OCI-LY3 (cell line): ENCODE results near the gene SLC25A29.

Source experiments
- EZH2phosphoT487 ChIP-seq: fragments of 200-600 bp; shearing (Covaris generic); IDR thresholded peaks from 2 replicates; pipeline ENCODE4 v1.6.1; 2018; ENCODE audit warnings: antibody characterized with exemption, mixed run types, low read depth
- TF ChIP-seq, protein P1 (sequence below): fragments of 200-600, 300-600 bp; sonication (generic); IDR thresholded peaks from 2 replicates; pipeline ENCODE4 v1.5.1; 2014; ENCODE audit warnings: antibody characterized with exemption, low read length, low read depth

DNA sequence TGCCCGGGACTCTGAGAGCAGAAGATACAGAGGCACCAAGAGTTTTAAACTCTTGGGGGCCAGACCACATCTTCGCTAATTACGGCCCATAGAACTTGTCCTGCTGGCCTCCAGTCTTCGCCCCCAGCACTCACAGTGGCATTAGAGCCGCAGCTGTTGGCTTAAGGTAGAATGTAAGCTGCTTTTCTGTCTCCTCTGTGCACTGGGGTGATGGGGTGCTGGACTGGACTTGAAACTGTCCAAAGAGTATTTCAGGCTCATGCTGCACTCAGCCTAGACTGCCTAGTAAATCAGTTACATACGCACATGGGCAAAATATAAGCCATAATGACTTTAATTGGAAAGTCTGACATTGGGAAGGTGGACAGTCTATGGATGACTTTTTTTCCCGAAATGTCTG, 38.3 kb downstream of the SLC25A29 start:
- TF ChIP-seq, protein P1, sequence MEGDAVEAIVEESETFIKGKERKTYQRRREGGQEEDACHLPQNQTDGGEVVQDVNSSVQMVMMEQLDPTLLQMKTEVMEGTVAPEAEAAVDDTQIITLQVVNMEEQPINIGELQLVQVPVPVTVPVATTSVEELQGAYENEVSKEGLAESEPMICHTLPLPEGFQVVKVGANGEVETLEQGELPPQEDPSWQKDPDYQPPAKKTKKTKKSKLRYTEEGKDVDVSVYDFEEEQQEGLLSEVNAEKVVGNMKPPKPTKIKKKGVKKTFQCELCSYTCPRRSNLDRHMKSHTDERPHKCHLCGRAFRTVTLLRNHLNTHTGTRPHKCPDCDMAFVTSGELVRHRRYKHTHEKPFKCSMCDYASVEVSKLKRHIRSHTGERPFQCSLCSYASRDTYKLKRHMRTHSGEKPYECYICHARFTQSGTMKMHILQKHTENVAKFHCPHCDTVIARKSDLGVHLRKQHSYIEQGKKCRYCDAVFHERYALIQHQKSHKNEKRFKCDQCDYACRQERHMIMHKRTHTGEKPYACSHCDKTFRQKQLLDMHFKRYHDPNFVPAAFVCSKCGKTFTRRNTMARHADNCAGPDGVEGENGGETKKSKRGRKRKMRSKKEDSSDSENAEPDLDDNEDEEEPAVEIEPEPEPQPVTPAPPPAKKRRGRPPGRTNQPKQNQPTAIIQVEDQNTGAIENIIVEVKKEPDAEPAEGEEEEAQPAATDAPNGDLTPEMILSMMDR, result no peak
- TF ChIP-seq EZH2phosphoT487, result no peak
